ENCODE results near the gene NCKAP5L. TPM values are rescaled to one million over a fixed set of nuclear protein-coding genes. Genes with fewer than 3 reads are reported as not detected.

Gene NCKAP5L
- total and polyA plus RNA-seq, 8 donors, result 4.1 to 18.3 (median 7.2) TPM

DNA sequence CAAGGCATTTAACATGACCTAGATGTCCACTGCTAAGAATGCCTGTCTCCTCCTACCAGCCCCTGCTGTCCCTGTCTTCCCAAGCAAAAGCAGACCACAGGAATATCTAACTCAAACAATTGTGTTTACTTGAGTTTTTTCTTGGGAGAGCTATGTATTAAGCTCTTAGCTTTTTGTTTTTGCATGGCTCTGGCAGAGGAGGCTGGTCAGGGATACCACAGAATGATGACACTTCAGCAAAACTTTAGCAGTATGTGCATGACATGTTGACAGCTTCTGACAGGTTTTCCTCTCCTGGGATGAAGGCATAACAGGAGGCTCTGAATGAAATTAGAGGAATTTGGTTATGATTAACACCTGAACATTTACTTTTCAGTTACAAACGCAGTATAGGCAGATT, 79.9 kb downstream of the NCKAP5L start:
- WGBS, 2 donors, result 24 to 28% methylated on average over 1 of the region's 1 CpG
- no peak for ATAC-seq
- Histone ChIP-seq H3K27me3 (no peaks in the 10 kb centered on the region), H3K4me3 (no peak overlapping the region), H3K4me1 (peaks cover 21 to 49% (median 48%) of the 10 kb centered on the region in 3 donors), H3K36me3 (peaks cover 0 to 5% (median 5%) of the 10 kb centered on the region in 3 donors), H3K27ac (no peak overlapping the region), H3K9me3 (no peaks in the 10 kb centered on the region)
- no peak for FAIRE-seq
- TF ChIP-seq, protein P1, sequence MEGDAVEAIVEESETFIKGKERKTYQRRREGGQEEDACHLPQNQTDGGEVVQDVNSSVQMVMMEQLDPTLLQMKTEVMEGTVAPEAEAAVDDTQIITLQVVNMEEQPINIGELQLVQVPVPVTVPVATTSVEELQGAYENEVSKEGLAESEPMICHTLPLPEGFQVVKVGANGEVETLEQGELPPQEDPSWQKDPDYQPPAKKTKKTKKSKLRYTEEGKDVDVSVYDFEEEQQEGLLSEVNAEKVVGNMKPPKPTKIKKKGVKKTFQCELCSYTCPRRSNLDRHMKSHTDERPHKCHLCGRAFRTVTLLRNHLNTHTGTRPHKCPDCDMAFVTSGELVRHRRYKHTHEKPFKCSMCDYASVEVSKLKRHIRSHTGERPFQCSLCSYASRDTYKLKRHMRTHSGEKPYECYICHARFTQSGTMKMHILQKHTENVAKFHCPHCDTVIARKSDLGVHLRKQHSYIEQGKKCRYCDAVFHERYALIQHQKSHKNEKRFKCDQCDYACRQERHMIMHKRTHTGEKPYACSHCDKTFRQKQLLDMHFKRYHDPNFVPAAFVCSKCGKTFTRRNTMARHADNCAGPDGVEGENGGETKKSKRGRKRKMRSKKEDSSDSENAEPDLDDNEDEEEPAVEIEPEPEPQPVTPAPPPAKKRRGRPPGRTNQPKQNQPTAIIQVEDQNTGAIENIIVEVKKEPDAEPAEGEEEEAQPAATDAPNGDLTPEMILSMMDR (IDR thresholded peaks at IDR 0.05), result no peak
- intact Hi-C loops (cut with DNase I), result no loop called here
- DNase-seq, result no peak

DNA sequence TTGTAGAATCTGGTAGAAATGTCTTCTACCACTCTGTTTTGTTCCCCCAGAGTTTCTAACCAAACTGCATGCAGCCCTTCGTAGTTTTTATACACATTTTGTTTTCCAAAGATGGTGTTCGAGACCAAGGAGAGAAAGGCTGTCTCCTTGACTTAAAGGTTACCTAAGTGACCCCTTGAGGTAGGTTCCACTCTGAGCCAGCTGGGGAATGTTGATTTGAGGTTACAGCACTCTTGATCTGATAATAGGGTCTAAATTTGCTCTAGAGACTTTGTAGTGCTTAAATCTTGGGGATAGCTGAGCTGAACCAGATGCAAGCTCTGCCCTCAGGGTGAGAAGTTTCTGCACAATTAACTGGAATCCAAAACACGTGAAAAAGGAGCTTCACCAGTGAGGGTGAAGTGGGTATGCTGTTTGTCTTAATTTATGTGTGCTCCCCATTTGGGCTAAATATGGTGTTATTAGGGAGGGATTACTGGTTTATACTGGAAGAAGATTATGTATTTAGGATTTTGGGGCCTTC, 83.8 kb downstream of the NCKAP5L start:
- H3K4me1 ChIP-seq, result peaks cover 25 to 32% (median 25%) of the 10 kb centered on the region in 3 donors
- no peak overlapping the region for H3K27ac ChIP-seq
- FAIRE-seq (no peak), DNase-seq (no peak), ATAC-seq (no peak)
- intact Hi-C loops (cut with DNase I), result no loop called here
- H3K36me3 ChIP-seq, result no peaks in the 10 kb centered on the region
- WGBS, 2 donors, result 47 to 62% methylated on average over 3 of the region's 3 CpGs
- no peak overlapping the region for H3K4me3 ChIP-seq
- no peaks in the 10 kb centered on the region for H3K9me3 ChIP-seq
- no peaks in the 10 kb centered on the region for H3K27me3 ChIP-seq
- TF ChIP-seq, protein P1 (IDR thresholded peaks at IDR 0.05), result no peak

DNA sequence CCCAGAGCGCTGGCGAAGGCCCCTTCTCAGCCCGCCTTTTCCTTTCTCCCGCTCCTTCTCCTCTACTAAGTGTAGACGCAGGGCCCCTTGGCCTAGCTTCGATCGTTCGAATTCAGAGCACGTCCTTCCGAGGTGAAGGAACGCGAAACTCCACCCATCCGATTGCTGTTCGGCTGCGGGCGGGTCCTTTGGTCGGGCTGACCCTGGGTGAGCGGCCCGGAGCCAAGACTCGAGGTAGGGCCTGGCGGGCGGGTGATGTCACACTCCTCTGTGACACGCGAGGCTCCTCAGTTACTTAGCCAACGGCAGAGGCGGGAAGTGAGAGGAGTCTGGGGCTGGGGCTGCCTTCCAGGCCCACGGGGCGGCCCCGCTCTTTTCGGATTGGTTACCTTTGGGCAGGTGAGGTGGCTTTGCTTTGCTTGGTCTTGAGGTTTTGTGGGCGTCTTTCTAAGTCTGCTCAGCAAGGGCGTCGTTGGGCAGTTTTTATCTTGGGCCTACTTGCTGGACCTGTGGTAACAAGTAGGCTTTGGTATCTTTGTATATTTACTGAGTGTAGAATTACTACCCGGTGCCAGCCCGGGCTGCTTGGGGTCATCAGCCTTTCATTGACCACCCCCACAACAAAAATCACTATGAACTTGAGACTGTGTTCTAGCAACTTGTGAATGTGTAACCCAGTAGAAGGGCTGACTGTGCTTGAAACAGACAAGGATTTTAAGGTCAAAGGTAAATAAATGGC, 86.2 kb downstream of the NCKAP5L start:
- ATAC-seq (peak; percentile 76 to 87 (median 82)), FAIRE-seq (no peak), DNase-seq (peak; percentile 84 to 95 (median 90))
- intact Hi-C loops (cut with DNase I), result no loop called here
- TF ChIP-seq, protein P1 (IDR thresholded peaks at IDR 0.05), result no peak
- no peaks in the 10 kb centered on the region for H3K27me3 ChIP-seq
- no peaks in the 10 kb centered on the region for H3K36me3 ChIP-seq
- no peaks in the 10 kb centered on the region for H3K9me3 ChIP-seq
- peaks cover 17 to 25% (median 25%) of the 10 kb centered on the region in 3 donors for H3K4me1 ChIP-seq
- peak overlapping the region; percentile 91 to 98 (median 96) for H3K27ac ChIP-seq
- WGBS, 2 donors, result 0% methylated on average over 34 to 35 of the region's 35 CpGs
- H3K4me3 ChIP-seq, result peak overlapping the region; percentile 65 to 82 (median 70)

Other genes with a start within 250 kb of the NCKAP5L start
- gene FAM186B, start 222.8 kb downstream of the NCKAP5L start, total RNA-seq, result 1 to 10 TPM in 2 of 6 donors, under 1 TPM in 4; 0.49 to 1.7 (median 0.83) TPM
- under 1 TPM; 0.56 to 0.65 TPM for gene FAM186B, start 222.8 kb downstream of the NCKAP5L start, polyA plus RNA-seq
- gene PRPF40B, start 204.9 kb downstream of the NCKAP5L start, total RNA-seq, result 10 to 100 TPM; 11.2 to 19.9 (median 13.2) TPM
- gene PRPF40B, start 204.9 kb downstream of the NCKAP5L start, polyA plus RNA-seq, result 10 to 100 TPM; 44.9 to 58.3 TPM
- 10 to 100 TPM in 1 of 6 donors, 1 to 10 TPM in 5; 1.8 to 13.5 (median 2.7) TPM for gene FMNL3, start 121.0 kb downstream of the NCKAP5L start, total RNA-seq
- gene FMNL3, start 121.0 kb downstream of the NCKAP5L start, polyA plus RNA-seq, result 1 to 10 TPM; 2.9 to 3.1 TPM
- 100 to 1,000 TPM; 223 to 367 (median 300) TPM for gene TMBIM6, start 86.9 kb downstream of the NCKAP5L start, total RNA-seq
- gene TMBIM6, start 86.9 kb downstream of the NCKAP5L start, polyA plus RNA-seq, result 100 to 1,000 TPM in 1 of 2 donors, 10 to 100 TPM in 1; 71.1 to 197 TPM
- gene BCDIN3D, start 14.7 kb upstream of the NCKAP5L start, total RNA-seq, result 1 to 10 TPM; 2.1 to 4.8 (median 3.8) TPM
- 1 to 10 TPM; 2.0 to 2.5 TPM for gene BCDIN3D, start 14.7 kb upstream of the NCKAP5L start, polyA plus RNA-seq
- 1 to 10 TPM in 1 of 6 donors, under 1 TPM in 5; 0.14 to 2.1 (median 0.27) TPM for gene FAIM2, start 75.5 kb upstream of the NCKAP5L start, total RNA-seq
- gene FAIM2, start 75.5 kb upstream of the NCKAP5L start, polyA plus RNA-seq, result 1 to 10 TPM in 1 of 2 donors, under 1 TPM in 1; 0.84 to 1.5 TPM
- under 1 TPM in 2 of 6 donors, not detected in 4; 0.06 to 0.12 TPM for gene AQP2, start 122.3 kb upstream of the NCKAP5L start, total RNA-seq
- gene AQP2, start 122.3 kb upstream of the NCKAP5L start, polyA plus RNA-seq, result under 1 TPM in 1 of 2 donors, not detected in 1; 0.31 TPM
- 1 to 10 TPM in 2 of 6 donors, under 1 TPM in 4; 0.41 to 2.6 (median 0.91) TPM for gene AQP5, start 133.5 kb upstream of the NCKAP5L start, total RNA-seq
- 1 to 10 TPM; 2.5 to 2.8 TPM for gene AQP5, start 133.5 kb upstream of the NCKAP5L start, polyA plus RNA-seq
- gene AQP6, start 144.5 kb upstream of the NCKAP5L start, total RNA-seq, result under 1 TPM in 2 of 6 donors, not detected in 4; 0.06 to 0.09 TPM
- under 1 TPM; 0.19 to 0.31 TPM for gene AQP6, start 144.5 kb upstream of the NCKAP5L start, polyA plus RNA-seq
- 1 to 10 TPM; 1.1 to 6.3 (median 2.8) TPM for gene RACGAP1, start 197.1 kb upstream of the NCKAP5L start, total RNA-seq
- gene RACGAP1, start 197.1 kb upstream of the NCKAP5L start, polyA plus RNA-seq, result 1 to 10 TPM in 1 of 2 donors, under 1 TPM in 1; 0.72 to 1.9 TPM
- gene ASIC1, start 229.2 kb upstream of the NCKAP5L start, total RNA-seq, result 1 to 10 TPM in 1 of 6 donors, under 1 TPM in 5; 0.14 to 1.0 (median 0.55) TPM
- 1 to 10 TPM in 1 of 2 donors, under 1 TPM in 1; 0.38 to 1.0 TPM for gene ASIC1, start 229.2 kb upstream of the NCKAP5L start, polyA plus RNA-seq